ENCODE results near the gene TBC1D22B. TPM values are rescaled to one million over a fixed set of nuclear protein-coding genes. Genes with fewer than 3 reads are reported as not detected.

TBC1D22B gene
- total and polyA plus RNA-seq, 7 donors = 6.1 to 10.8 (median 7.2) TPM

DNA sequence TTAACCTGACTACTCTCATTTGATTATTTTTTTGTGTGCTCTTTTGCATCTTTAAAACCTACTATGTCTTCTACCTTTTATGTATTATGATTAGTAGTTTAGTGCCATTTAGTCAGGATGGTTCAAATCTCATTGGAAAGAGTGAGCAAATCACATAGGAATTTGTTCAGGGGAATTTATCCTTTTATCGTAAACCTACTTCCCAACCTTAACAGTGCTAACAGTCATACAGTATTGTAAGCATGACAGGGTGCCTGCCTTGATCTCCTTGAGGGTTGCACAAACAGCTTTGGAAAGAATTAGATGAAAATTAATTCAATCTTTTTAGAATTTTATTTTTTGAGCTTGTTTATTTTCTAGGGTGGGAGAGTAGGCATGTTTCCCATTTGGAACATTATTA, 114.5 kb downstream of the TBC1D22B start:
- intact Hi-C loops (cut with DNase I) = loop anchor here (10.0 kb wide), 1 partner anchor 113 kb away; no protein-coding TSS in a partner anchor
- TF ChIP-seq, protein P1, sequence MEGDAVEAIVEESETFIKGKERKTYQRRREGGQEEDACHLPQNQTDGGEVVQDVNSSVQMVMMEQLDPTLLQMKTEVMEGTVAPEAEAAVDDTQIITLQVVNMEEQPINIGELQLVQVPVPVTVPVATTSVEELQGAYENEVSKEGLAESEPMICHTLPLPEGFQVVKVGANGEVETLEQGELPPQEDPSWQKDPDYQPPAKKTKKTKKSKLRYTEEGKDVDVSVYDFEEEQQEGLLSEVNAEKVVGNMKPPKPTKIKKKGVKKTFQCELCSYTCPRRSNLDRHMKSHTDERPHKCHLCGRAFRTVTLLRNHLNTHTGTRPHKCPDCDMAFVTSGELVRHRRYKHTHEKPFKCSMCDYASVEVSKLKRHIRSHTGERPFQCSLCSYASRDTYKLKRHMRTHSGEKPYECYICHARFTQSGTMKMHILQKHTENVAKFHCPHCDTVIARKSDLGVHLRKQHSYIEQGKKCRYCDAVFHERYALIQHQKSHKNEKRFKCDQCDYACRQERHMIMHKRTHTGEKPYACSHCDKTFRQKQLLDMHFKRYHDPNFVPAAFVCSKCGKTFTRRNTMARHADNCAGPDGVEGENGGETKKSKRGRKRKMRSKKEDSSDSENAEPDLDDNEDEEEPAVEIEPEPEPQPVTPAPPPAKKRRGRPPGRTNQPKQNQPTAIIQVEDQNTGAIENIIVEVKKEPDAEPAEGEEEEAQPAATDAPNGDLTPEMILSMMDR (IDR thresholded peaks at IDR 0.05) = no peak
- TF ChIP-seq POLR2A (IDR thresholded peaks at IDR 0.05) = no peak
- TF ChIP-seq POLR2AphosphoS5 (IDR thresholded peaks at IDR 0.05) = no peak
- no peak for TF ChIP-seq EP300 (IDR thresholded peaks at IDR 0.05)
- no peaks in the 10 kb centered on the region for H3K27me3 ChIP-seq
- H3K4me1 ChIP-seq = peaks cover 0 to 14% (median 0%) of the 10 kb centered on the region in 4 donors
- DNase-seq = no peak
- H3K27ac ChIP-seq = no peak overlapping the region
- peaks cover 0 to 68% (median 19%) of the 10 kb centered on the region in 4 donors for H3K36me3 ChIP-seq
- WGBS, 2 donors = 97% methylated on average over 1 of the region's 1 CpG
- H3K4me3 ChIP-seq = no peak overlapping the region
- no peaks in the 10 kb centered on the region for H3K9me3 ChIP-seq

DNA sequence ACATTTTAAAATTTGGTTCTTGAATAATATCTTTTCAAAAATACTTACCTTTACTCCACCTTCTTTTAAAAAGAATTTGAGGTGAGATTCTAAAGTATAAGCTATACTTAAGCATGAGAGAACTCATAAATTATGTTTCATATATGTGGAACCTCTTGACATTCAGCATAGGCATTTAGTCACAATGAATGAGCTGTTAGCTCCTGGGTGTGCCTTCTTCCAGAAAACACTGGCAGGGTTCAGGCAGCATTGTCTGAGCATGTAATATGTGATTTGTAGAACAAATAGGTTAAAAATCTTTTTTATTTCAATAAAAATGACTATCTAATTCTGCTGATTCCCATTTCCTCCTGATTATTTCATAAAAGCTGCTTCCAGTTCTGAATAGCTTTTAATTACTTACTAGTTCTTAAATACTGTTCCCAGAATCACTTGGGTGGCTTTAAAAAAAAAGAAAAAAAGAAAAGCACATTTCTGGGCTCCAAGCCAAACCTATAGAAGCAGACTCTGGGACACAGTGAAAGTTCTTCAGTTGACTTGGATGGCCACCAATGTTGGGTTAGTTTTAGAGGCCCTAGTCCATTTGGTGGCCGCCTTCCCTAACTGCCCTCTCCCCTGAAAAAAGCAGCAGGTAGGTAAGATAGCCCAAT, 116.4 kb downstream of the TBC1D22B start:
- Histone ChIP-seq H3K9me3 (no peaks in the 10 kb centered on the region), H3K27me3 (no peaks in the 10 kb centered on the region), H3K4me1 (peaks cover 0 to 14% (median 0%) of the 10 kb centered on the region in 4 donors), H3K27ac (no peak overlapping the region), H3K36me3 (peaks cover 0 to 77% (median 20%) of the 10 kb centered on the region in 4 donors), H3K4me3 (no peak overlapping the region)
- 84 to 85% methylated on average over 1 of the region's 1 CpG for WGBS, 2 donors
- intact Hi-C loops (cut with DNase I) = loop anchor here (10.0 kb wide), 1 partner anchor 111 kb away; no protein-coding TSS in a partner anchor
- no peak for DNase-seq
- TF ChIP-seq POLR2A (IDR thresholded peaks at IDR 0.05) (no peak), POLR2AphosphoS5 (IDR thresholded peaks at IDR 0.05) (no peak)

DNA sequence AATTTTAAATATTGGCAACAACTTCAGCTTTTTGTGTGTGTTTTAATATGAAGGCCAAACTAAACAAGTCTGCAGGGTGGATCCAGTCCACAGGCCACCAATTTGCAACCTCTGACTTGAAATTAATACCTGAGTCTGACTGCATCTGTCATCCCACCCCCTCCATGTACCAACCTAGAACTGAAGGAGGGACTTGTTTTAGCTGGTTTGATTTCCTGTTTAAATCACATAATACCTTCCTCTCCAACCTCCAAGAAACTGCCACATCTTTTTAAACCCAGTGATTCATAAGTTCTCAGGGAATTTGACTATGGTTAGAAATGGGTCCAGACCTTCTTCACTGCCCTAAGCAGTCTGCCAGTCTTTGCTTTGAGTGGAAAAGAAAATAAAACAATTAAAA, 117.8 kb downstream of the TBC1D22B start:
- TF ChIP-seq POLR2A (IDR thresholded peaks at IDR 0.05) = no peak
- no peak for TF ChIP-seq EP300 (IDR thresholded peaks at IDR 0.05)
- TF ChIP-seq, protein P1 (IDR thresholded peaks at IDR 0.05) = no peak
- no peak for TF ChIP-seq POLR2AphosphoS5 (IDR thresholded peaks at IDR 0.05)
- no peaks in the 10 kb centered on the region for H3K27me3 ChIP-seq
- peaks cover 0 to 14% (median 0%) of the 10 kb centered on the region in 4 donors for H3K4me1 ChIP-seq
- H3K9me3 ChIP-seq = no peaks in the 10 kb centered on the region
- peaks cover 0 to 78% (median 16%) of the 10 kb centered on the region in 4 donors for H3K36me3 ChIP-seq
- no peak overlapping the region for H3K4me3 ChIP-seq
- H3K27ac ChIP-seq = no peak overlapping the region
- no peak for DNase-seq
- intact Hi-C loops (cut with DNase I) = loop anchor here (10.0 kb wide), 1 partner anchor 109 kb away; no protein-coding TSS in a partner anchor

GRCh38 chr6:37376078-37376743, 118.6 kb downstream of the TBC1D22B start:
- no peak overlapping the region for H3K4me3 ChIP-seq
- H3K9me3 ChIP-seq = no peaks in the 10 kb centered on the region
- TF ChIP-seq EP300 (IDR thresholded peaks at IDR 0.05) = no peak
- TF ChIP-seq, protein P1 (IDR thresholded peaks at IDR 0.05) = no peak
- no peak for TF ChIP-seq POLR2AphosphoS5 (IDR thresholded peaks at IDR 0.05)
- no peak for TF ChIP-seq POLR2A (IDR thresholded peaks at IDR 0.05)
- peaks cover 0 to 71% (median 15%) of the 10 kb centered on the region in 4 donors for H3K36me3 ChIP-seq
- WGBS, 2 donors = 75 to 77% methylated on average over 4 of the region's 4 CpGs
- intact Hi-C loops (cut with DNase I) = loop anchor here (10.0 kb wide), 1 partner anchor 109 kb away; no protein-coding TSS in a partner anchor
- H3K27me3 ChIP-seq = no peaks in the 10 kb centered on the region
- H3K27ac ChIP-seq = no peak overlapping the region
- no peak for DNase-seq
- peaks cover 0 to 9% (median 0%) of the 10 kb centered on the region in 4 donors for H3K4me1 ChIP-seq

- WGBS, 2 donors = 42 to 51% methylated on average over 2 of the region's 2 CpGs
- no peaks in the 10 kb centered on the region for H3K9me3 ChIP-seq
- no peak overlapping the region for H3K27ac ChIP-seq
- DNase-seq = no peak
- TF ChIP-seq, protein P1 (IDR thresholded peaks at IDR 0.05) = peak in 3 of 4 experiments; percentile 25 to 52 (median 38)
- no peak for TF ChIP-seq EP300 (IDR thresholded peaks at IDR 0.05)
- H3K4me1 ChIP-seq = no peaks in the 10 kb centered on the region
- H3K27me3 ChIP-seq = no peaks in the 10 kb centered on the region
- no peak overlapping the region for H3K4me3 ChIP-seq
- peaks cover 0 to 59% (median 7%) of the 10 kb centered on the region in 4 donors for H3K36me3 ChIP-seq
- intact Hi-C loops (cut with DNase I) = loop anchor here (5.0 to 10.0 kb wide), 2 partner anchors 186 to 313 kb away; partner anchors contain the start of gene MDGA1
Observed at GRCh38 chr6:37381579-37381978, 124.0 kb downstream of the TBC1D22B start.
